NB4 (cell line): Measurements from ENCODE around the gene TXNRD3.

ENCODE experiments used
- CTCF ChIP-seq: IDR thresholded peaks from one replicate; pipeline ENCODE4 v1.5.1; 2012; ENCODE audit warnings: low read depth, low read length
- MAX ChIP-seq: IDR thresholded peaks from 2 replicates; pipeline ENCODE4 v1.6.1; 2011; ENCODE audit warnings: low read depth, low read length
- POLR2A ChIP-seq: IDR thresholded peaks from 2 replicates; pipeline ENCODE4 v1.6.1; 2011; ENCODE audit warnings: mild to moderate bottlenecking; ENCODE audit not compliant: insufficient read length; ENCODE audit errors: extremely low read depth

DNA sequence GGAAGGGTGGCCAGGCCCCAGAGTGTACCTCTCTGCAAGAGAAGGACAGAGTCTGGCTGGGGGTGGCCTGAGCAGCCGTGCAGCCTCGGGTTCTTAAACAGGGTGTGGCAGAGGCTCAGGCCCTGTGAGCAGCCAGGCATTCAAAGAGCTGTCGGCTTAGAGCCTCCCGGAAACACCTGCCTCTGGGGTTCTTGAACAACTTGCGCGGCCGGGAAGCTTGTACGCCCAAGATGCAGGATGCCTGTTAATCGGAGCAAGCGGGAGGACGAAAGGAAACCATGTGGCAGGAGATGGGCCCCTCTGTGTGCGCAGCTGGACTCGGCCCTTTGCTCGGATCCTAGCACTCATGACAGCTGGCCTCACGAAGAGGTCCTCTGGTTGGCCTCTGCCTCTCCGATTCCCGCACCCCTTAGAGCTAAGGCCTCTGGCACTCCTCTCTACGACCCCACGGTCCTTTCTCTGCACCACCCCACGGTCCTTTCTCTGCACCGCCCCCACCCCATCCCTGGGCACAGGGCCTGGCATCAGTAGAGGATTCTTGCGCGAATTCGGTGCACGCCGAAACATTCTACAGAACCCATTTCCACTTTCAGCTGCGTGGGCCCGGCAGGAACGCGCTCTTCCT, 23.9 kb upstream of the TXNRD3 start:
- TF ChIP-seq CTCF (no peak), POLR2A (no peak), MAX (no peak)
